CD4-positive, alpha-beta T cell (primary cell): ENCODE data around the gene INSIG1. TPM values are rescaled to one million over a fixed set of nuclear protein-coding genes. Genes with fewer than 3 reads are reported as not detected.

Experiments
- ATAC-seq: fragments of 200-7000 bp; cut with Tn5 transposase; one replicate; pipeline ENCODE4 v1.10.0; 2022; ENCODE audit warnings: mild to moderate bottlenecking; ENCODE audit not compliant: poor library complexity
- CTCF ChIA-PET: fragments of 350-600 bp; sonication (Branson Sonifier 250); formaldehyde crosslinking; loops from one replicate; lab custom pipeline; 2021; ENCODE audit warnings: antibody characterized with exemption, inconsistent platforms; lab: Charles Lee
- POLR2A ChIA-PET: fragments of 350-600 bp; sonication (Branson Sonifier 250); formaldehyde crosslinking; loops from one replicate; lab custom pipeline; 2021; ENCODE audit warnings: antibody characterized with exemption, inconsistent platforms; lab: Charles Lee
- DNase-seq, 14 experiments: peaks; one replicate each; pipeline ENCODE4 v3.0.0-alpha.2; 2013 to 2020; ENCODE audit warnings: mixed read lengths in 2 of 14
- H3K27ac ChIP-seq, 2 donors: one replicate each; pipeline versions ENCODE4 v1.5.1 to v1.7.0; 2013; ENCODE audit warnings: low read length in 2 of 2, low read depth in 1 of 2, mild to moderate bottlenecking in 1 of 2
- H3K27me3 ChIP-seq, 2 experiments: 1 replicate in 1 of 2; 2 replicates in 1 of 2; pipeline versions ENCODE4 v1.6.1 to v1.7.0; 2013; ENCODE audit warnings: low read length in 2 of 2, control low read depth in 1 of 2, mild to moderate bottlenecking in 1 of 2, moderate library complexity in 1 of 2; ENCODE audit not compliant: insufficient read depth in 2 of 2, control insufficient read depth in 1 of 2
- H3K36me3 ChIP-seq: one replicate; pipeline ENCODE4 v1.6.1; 2013; ENCODE audit warnings: low read length, control low read depth; ENCODE audit not compliant: insufficient read depth
- H3K4me1 ChIP-seq: one replicate; pipeline ENCODE4 v1.6.1; 2013; ENCODE audit warnings: low read length, control low read depth; ENCODE audit not compliant: insufficient read depth
- H3K4me3 ChIP-seq: one replicate; pipeline ENCODE4 v1.5.1; 2013; ENCODE audit warnings: mild to moderate bottlenecking, low read length, moderate library complexity
- H3K9me3 ChIP-seq, 2 experiments: 1 replicate in 1 of 2; 2 replicates in 1 of 2; pipeline versions ENCODE4 v1.6.1 to v1.7.0; 2013; ENCODE audit warnings: low read length in 2 of 2, mild to moderate bottlenecking in 2 of 2, control low read depth in 1 of 2, moderate library complexity in 1 of 2; ENCODE audit not compliant: control insufficient read depth in 1 of 2, insufficient read depth in 1 of 2
- H3K27ac Mint-ChIP-seq: one replicate; pipeline ENCODE4 v1.8.0; 2020; ENCODE audit warnings: mixed read lengths
- H3K27me3 Mint-ChIP-seq: one replicate; pipeline ENCODE4 v1.8.0; 2021; ENCODE audit warnings: mixed read lengths
- H3K36me3 Mint-ChIP-seq: one replicate; pipeline ENCODE4 v1.8.0; 2021; ENCODE audit warnings: low read depth, mixed read lengths
- H3K4me1 Mint-ChIP-seq: one replicate; pipeline ENCODE4 v1.8.0; 2021; ENCODE audit warnings: low read depth, mixed read lengths
- H3K4me3 Mint-ChIP-seq: one replicate; pipeline ENCODE4 v1.8.0; 2020; ENCODE audit warnings: mild to moderate bottlenecking, mixed read lengths
- H3K9me3 Mint-ChIP-seq: one replicate; pipeline ENCODE4 v1.8.0; 2020; ENCODE audit warnings: mixed read lengths
- intact Hi-C, 2 experiments: fragments of 100-400 bp; cut with DNase I in 1 of 2; cut with micrococcal nuclease in 1 of 2; formaldehyde crosslinking; loops; one replicate each; pipeline versions ENCODE4 v1.15.1 to v1.9.0; 2023 to 2025; cut with DNase I, micrococcal nuclease
- total RNA-seq, 174 experiments: library from RNA in 2 of 174; stranded (reverse) in 2 of 174; gene quantifications; one replicate each; pipeline ENCODE4 v1.2.3 and lab custom pipeline; 2021 to 2026
- TF ChIP-seq, protein P1 (sequence below): fragments of 200-600 bp; IDR thresholded peaks from one replicate; pipeline ENCODE4 v1.8.0; 2022; ENCODE audit warnings: antibody characterized with exemption, mild to moderate bottlenecking

The INSIG1 gene
- total RNA-seq, 2 experiments from 2014 or later: 58.1 to 60.9 TPM

GRCh38 chr7:155262031-155262430, 35.6 kb upstream of the INSIG1 start:
- no peaks in the 10 kb centered on the region for H3K9me3 Mint-ChIP-seq
- peaks cover 0 to 3% of the 10 kb centered on the region in 2 experiments for H3K27me3 ChIP-seq
- no peak overlapping the region for H3K4me3 Mint-ChIP-seq
- H3K4me1 Mint-ChIP-seq: no peaks in the 10 kb centered on the region
- POLR2A ChIA-PET: no interaction called here
- H3K4me3 ChIP-seq: no peak overlapping the region
- TF ChIP-seq, protein P1, sequence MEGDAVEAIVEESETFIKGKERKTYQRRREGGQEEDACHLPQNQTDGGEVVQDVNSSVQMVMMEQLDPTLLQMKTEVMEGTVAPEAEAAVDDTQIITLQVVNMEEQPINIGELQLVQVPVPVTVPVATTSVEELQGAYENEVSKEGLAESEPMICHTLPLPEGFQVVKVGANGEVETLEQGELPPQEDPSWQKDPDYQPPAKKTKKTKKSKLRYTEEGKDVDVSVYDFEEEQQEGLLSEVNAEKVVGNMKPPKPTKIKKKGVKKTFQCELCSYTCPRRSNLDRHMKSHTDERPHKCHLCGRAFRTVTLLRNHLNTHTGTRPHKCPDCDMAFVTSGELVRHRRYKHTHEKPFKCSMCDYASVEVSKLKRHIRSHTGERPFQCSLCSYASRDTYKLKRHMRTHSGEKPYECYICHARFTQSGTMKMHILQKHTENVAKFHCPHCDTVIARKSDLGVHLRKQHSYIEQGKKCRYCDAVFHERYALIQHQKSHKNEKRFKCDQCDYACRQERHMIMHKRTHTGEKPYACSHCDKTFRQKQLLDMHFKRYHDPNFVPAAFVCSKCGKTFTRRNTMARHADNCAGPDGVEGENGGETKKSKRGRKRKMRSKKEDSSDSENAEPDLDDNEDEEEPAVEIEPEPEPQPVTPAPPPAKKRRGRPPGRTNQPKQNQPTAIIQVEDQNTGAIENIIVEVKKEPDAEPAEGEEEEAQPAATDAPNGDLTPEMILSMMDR: no peak
- H3K27ac Mint-ChIP-seq: no peak overlapping the region
- intact Hi-C loops: no loop called here
- H3K36me3 Mint-ChIP-seq: no peaks in the 10 kb centered on the region
- no peak overlapping the region for H3K27ac ChIP-seq
- ATAC-seq (no peak), DNase-seq (no peak)
- no peaks in the 10 kb centered on the region for H3K4me1 ChIP-seq
- CTCF ChIA-PET: no interaction called here
- peaks cover 4% of the 10 kb centered on the region for H3K27me3 Mint-ChIP-seq
- H3K36me3 ChIP-seq: no peaks in the 10 kb centered on the region
- H3K9me3 ChIP-seq: peaks cover 0 to 4% of the 10 kb centered on the region in 2 experiments

DNA sequence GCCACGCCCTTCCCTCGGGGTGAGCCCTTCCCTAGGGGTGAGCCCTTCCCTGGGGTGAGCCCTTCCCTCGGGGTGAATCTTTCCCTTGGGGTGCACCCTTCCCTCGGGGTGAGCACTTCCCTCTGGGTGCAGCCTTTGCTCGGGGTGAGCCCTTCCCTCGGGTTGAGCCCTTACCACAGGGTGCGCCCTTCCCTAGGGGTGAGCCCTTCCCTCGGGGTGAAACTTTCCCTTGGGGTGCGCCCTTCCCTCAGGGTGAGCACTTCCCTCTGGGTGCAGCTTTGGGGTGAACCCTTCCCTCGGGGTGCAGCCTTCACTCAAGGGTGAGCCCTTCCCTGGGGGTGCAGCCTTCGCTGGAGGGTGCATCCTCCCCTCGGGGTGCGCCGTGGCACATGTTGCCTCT, 34.6 kb upstream of the INSIG1 start:
- no peaks in the 10 kb centered on the region for H3K9me3 Mint-ChIP-seq
- TF ChIP-seq, protein P1: no peak
- ATAC-seq: no peak
- H3K36me3 Mint-ChIP-seq: no peaks in the 10 kb centered on the region
- ChIA-PET CTCF (no interaction called here), POLR2A (no interaction called here)
- H3K36me3 ChIP-seq: no peaks in the 10 kb centered on the region
- no peak overlapping the region for H3K27ac ChIP-seq
- H3K27me3 ChIP-seq: peaks cover 0 to 3% of the 10 kb centered on the region in 2 experiments
- no peak overlapping the region for H3K4me3 ChIP-seq
- H3K27me3 Mint-ChIP-seq: peaks cover 4% of the 10 kb centered on the region
- intact Hi-C loops: no loop called here
- no peak overlapping the region for H3K27ac Mint-ChIP-seq
- DNase-seq: no peak
- H3K9me3 ChIP-seq: peaks cover 0 to 9% of the 10 kb centered on the region in 2 experiments
- H3K4me1 Mint-ChIP-seq: no peaks in the 10 kb centered on the region
- H3K4me3 Mint-ChIP-seq: no peak overlapping the region
- no peaks in the 10 kb centered on the region for H3K4me1 ChIP-seq

DNA sequence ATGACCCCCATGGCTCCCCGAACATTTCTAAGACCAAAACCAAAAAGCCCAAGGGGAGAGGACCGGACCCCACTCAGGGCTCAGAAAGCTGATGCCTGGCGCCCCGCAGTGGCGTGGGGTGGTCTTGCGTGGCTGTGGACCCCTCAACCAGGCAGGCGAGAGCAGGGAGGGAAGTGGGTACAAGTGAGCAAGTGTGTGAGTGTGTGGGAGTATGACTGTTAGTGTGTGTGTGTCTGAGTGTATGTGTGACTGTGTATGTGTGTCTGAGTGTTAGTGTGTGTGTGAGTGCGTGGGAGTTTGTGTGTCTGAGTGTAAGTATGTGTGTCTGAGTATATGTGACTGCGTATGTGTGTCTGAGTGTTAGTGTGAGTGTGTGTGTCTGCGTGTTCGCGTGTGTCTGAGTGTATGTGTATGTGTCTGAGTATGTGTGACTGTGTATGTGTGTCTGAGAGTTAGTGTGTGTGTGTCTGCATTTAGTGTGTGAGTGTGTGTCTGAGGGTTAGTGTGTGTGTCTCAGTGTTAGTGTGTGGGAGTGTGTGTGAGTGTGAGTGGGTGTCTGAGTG, 34.0 kb upstream of the INSIG1 start:
- TF ChIP-seq, protein P1: no peak
- H3K4me3 ChIP-seq: no peak overlapping the region
- no peaks in the 10 kb centered on the region for H3K36me3 ChIP-seq
- no peak for ATAC-seq
- H3K27ac ChIP-seq: no peak overlapping the region
- intact Hi-C loops: no loop called here
- H3K27me3 ChIP-seq: peaks cover 0 to 3% of the 10 kb centered on the region in 2 experiments
- ChIA-PET POLR2A (no interaction called here), CTCF (no interaction called here)
- no peaks in the 10 kb centered on the region for H3K4me1 ChIP-seq
- no peak overlapping the region for H3K4me3 Mint-ChIP-seq
- H3K27ac Mint-ChIP-seq: no peak overlapping the region
- H3K4me1 Mint-ChIP-seq: no peaks in the 10 kb centered on the region
- peaks cover 4% of the 10 kb centered on the region for H3K27me3 Mint-ChIP-seq
- H3K36me3 Mint-ChIP-seq: no peaks in the 10 kb centered on the region
- no peaks in the 10 kb centered on the region for H3K9me3 Mint-ChIP-seq
- peaks cover 0 to 9% of the 10 kb centered on the region in 2 experiments for H3K9me3 ChIP-seq
- no peak for DNase-seq
